Choroid plexus epithelial cell (primary cell): Measurements from ENCODE around the gene THSD7B.

Source experiments
- DNase-seq: peaks from one replicate; pipeline ENCODE4 v3.0.0-alpha.2; 2010; ENCODE audit warnings: low read depth
- H3K4me3 ChIP-seq: 2 replicates; pipeline ENCODE4 v1.5.1; 2011; ENCODE audit warnings: low read depth, mild to moderate bottlenecking, control low read depth, low read length, moderate library complexity
- CTCF ChIP-seq: conservative IDR thresholded peaks from 2 replicates; pipeline ENCODE4 v1.5.1; 2011; ENCODE audit warnings: low read depth, mild to moderate bottlenecking, control low read depth, inconsistent platforms, low read length, moderate library complexity

THSD7B gene

DNA sequence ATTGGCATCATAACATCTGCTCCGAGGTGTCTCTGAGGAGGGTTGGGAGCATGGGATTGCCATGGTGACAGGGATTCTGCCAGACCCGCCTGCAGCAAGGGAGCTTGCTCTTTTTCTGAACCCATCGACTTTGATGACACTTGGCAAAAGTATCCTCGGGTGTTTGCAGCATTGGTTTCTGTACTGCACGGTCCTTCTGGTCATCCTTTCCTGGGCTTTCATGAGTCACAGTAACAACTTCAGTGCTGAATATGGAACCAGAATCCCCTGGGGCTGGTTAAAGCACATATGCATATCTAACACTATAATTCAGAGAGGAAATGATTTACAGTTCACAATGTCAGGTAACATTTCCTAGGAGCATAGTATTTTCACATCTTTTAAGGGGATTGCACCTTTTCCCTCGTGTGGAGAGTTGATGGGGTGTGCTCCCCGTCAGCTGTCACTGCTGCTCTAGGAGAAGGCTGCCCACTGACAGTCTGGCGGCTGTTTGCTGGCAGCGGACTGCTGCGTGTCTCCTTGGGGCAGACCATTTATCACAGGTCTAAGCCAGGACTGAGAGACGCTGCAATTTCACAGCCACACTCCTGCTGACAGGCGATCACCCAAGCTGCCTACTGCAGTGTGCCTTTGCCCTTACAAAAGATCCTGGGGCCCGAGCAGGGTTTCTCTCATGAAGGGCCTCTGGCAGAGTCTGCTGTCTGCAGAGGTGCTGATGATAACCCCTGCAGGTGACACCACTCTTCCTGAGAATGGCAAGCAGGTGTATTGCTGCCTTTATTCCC is 425.3 kb downstream of the THSD7B start:
- DNase-seq, result no peak
- TF ChIP-seq CTCF, result no peak
- H3K4me3 ChIP-seq, result no peak overlapping the region

DNA sequence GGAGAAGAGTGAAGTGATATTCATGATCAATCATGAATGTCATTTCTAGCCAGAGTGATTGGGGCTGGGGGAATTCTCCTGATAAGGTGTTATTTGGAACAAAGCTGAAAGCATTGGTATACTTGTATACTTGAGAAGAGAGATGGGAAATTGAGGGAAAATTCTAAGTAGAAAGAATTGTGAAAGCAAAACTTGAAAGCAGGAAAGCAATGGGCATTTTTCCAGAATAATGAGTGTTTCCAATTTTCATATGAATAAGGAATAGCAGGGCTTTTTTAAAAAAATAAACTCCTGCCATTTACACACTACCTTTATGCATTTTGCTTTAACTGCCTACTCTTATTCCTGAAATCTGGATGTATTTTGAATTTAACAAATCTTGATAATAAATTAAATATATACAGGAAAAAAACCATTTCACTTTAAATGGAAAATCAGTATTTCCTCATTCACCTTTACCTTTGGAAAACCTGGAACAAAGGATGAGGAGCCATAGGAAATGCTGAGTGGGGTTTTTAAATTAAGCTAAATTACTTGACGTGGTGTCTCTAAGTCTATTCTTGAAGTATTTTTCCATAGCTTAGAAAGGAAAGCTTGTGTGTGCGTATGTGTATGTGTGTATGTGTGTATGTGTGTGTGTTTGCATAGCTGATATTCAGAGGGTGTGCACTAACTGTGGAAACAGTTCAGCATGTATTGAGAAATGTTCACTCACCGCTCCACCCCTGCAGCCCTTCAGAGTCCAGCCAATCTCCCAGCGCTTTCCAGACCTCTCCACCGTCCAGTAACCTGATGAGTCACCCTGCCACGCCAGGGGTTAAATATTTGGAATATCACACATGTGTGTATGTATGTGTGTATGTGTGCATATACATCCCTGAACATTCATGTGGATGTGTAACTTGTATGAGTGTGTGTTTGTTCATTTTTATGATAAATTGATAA is 427.3 kb downstream of the THSD7B start:
- DNase-seq, result peak; percentile 42
- no peak overlapping the region for H3K4me3 ChIP-seq
- TF ChIP-seq CTCF, result no peak

- no peak overlapping the region for H3K4me3 ChIP-seq
- no peak for TF ChIP-seq CTCF
- no peak for DNase-seq
Observed at GRCh38 chr2:137193401-137193800, 428.1 kb downstream of the THSD7B start.

- H3K4me3 ChIP-seq, result no peak overlapping the region
- TF ChIP-seq CTCF, result no peak
- DNase-seq, result no peak
Observed at GRCh38 chr2:137194111-137194510, 428.8 kb downstream of the THSD7B start.

- TF ChIP-seq CTCF, result no peak
- no peak overlapping the region for H3K4me3 ChIP-seq
Observed at GRCh38 chr2:137199751-137200150, 434.4 kb downstream of the THSD7B start.

DNA sequence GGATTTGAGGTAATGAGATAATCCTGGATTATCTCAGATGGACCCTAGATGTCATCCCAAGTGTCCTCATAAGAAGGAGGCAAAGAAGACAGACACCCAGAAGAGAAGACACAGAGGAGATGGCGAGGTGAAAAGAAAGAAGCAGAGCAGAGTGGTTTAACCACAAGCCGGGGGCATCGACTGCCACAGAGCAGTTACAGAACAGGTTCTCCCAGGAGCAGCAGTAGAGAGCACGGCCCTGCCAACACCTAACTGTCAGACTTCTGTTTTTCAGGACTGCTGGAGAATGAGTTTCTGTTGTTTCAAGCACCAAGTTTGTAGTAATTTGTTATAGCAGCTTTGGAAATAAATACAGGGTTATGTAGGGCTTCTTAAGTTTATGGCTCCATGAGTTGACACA is 437.0 kb downstream of the THSD7B start:
- no peak for TF ChIP-seq CTCF
- H3K4me3 ChIP-seq, result no peak overlapping the region
- no peak for DNase-seq

More at GRCh38 chr2:137199751-137200150, 434.4 kb downstream of the THSD7B start:
- DNase-seq, result no peak
